ENCODE data around the gene HYAL3.

The HYAL3 gene

DNA sequence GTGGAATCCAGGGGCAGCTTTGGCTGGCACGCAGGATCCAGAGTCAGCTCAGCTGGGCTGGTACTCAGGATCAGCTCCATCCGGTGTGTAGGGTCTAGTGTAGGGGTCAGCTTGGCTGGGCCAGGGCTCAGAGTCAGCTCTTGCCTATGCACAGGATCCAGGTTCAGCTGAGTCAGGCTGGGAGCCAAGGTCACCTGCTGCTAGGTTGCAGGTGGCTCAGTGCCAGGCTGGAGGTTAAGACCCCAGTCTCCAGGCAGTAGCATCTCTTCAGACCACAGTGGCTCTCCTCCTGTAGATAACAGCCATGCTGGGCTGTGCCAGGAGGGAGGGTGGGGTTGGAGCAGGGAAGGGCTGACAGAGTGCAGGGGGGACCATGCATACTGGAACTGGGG lies 1.8 kb downstream of the HYAL3 start:
- WGBS, 2 experiments = 98 to 99% methylated on average over 2 of the region's 2 CpGs
- peaks cover 8% of the 10 kb centered on the region for H3K4me1 ChIP-seq (ENCODE audit: control insufficient read depth, insufficient read depth, low read length)
- H3K27ac ChIP-seq (ENCODE audit: insufficient read depth, low read depth, low read length, poor library complexity, severe bottlenecking) = no peak overlapping the region
- H3K36me3 ChIP-seq (ENCODE audit: control insufficient read depth, insufficient read depth, low read length) = no peaks in the 10 kb centered on the region
- H3K27me3 ChIP-seq (ENCODE audit: control insufficient read depth, insufficient read depth, low read length, poor library complexity, severe bottlenecking) = no peaks in the 10 kb centered on the region
- no peaks in the 10 kb centered on the region for H3K9me3 ChIP-seq (ENCODE audit: control insufficient read depth, low read length)
- no peak overlapping the region for H3K4me3 ChIP-seq (ENCODE audit: insufficient read depth, low read depth, low read length)

- Histone ChIP-seq H3K27ac (ENCODE audit: insufficient read depth, low read depth, low read length, poor library complexity, severe bottlenecking) (no peak overlapping the region), H3K4me1 (ENCODE audit: control insufficient read depth, insufficient read depth, low read length) (peaks cover 8% of the 10 kb centered on the region), H3K9me3 (ENCODE audit: control insufficient read depth, low read length) (no peaks in the 10 kb centered on the region), H3K27me3 (ENCODE audit: control insufficient read depth, insufficient read depth, low read length, poor library complexity, severe bottlenecking) (no peaks in the 10 kb centered on the region), H3K4me3 (ENCODE audit: insufficient read depth, low read depth, low read length) (no peak overlapping the region), H3K36me3 (ENCODE audit: control insufficient read depth, insufficient read depth, low read length) (no peaks in the 10 kb centered on the region)
- 95 to 96% methylated on average over 18 of the region's 18 CpGs for WGBS, 2 experiments
These were observed 2.4 kb downstream of the HYAL3 start for GRCh38 chr3:50296721-50297383.

DNA sequence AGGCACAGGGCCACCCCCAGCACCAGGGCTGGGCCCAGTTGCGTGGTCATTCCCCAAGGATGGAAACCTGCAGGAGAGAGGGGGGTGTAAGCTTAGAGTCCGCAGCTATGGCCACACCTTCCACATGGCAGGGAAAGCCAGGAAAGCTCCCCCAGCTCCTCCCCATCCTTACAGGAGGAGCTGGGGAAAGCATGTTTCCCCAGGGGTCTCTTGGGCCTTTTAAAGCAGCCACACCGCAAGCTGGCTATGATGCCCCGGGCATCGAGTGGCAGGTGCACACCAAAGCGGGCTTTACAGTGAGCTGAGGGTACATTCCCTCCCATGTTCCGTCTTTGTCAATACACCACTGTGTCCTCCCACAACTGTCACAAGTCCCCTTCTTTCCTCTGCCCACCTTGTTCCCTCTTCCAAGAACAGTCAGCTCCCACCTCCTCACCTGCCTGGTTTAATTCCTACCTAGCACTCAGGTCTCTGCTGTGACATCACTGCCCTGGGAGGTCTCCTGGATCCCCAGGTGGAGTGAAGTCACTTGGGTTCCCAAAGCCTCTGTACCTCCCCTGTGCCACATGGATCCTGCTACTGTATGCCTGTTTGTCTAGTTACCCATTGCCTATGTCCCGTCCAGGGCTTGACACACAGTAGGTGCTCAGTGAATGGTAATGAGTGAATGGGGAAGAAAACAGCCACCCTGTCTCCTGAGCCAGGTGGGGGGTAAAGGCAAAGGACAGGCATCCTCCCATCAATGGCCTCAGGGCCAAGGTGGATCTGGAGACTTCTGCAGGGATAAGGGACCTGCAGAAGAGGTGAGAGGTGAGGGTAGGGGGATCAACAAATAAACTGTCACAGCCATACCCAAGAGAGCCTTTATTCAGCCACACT lies 3.4 kb downstream of the HYAL3 start:
- Histone ChIP-seq H3K27ac (ENCODE audit: insufficient read depth, low read depth, low read length, poor library complexity, severe bottlenecking) (no peak overlapping the region), H3K36me3 (ENCODE audit: control insufficient read depth, insufficient read depth, low read length) (no peaks in the 10 kb centered on the region), H3K9me3 (ENCODE audit: control insufficient read depth, low read length) (no peaks in the 10 kb centered on the region), H3K27me3 (ENCODE audit: control insufficient read depth, insufficient read depth, low read length, poor library complexity, severe bottlenecking) (no peaks in the 10 kb centered on the region), H3K4me1 (ENCODE audit: control insufficient read depth, insufficient read depth, low read length) (peaks cover 13% of the 10 kb centered on the region), H3K4me3 (ENCODE audit: insufficient read depth, low read depth, low read length) (no peak overlapping the region)
- WGBS, 2 experiments = 89 to 91% methylated on average over 8 of the region's 8 CpGs

DNA sequence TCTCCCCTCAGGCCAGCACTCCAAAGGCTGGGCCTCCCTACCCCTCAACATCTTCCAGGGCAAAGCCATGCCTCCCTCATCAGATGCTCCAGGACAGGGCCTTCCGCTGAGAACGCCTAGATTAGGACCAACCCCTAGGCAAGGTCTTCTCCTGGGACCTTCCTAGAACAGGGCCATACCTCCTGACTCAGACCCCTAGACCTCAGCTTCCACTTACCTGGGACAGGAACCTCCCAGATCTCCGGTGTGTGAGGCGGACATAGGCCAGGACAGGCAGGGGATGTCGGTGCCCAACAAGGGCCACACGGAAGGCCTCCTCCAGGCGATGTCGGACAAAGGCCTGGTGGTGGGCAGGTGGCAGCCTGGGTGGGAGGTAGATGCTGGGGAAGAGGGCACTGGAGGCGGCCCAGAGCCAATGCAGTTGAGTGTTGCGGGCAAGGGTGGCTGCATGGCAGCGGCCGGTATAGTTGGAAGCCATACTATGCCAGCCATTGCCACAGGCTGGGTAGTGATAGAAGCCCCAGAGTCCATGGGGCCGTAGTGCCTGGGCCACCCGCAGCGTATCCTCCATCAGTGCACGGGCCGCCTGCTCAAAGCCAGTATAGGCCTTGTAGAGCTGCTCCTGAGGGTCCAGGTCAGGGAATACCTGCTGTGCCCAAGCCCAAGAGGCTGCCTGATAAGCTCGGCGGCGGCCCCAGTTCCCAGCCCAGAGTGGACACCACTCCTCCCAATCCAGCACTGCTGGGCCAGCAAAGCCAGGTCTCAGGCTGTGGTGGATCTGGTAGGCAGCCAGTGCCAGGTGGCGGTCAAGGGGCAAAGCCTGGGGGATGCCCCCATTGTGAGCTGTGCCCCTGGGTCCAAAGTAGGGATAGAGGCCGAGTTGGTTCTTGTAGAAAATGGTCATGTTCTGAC lies 4.5 kb downstream of the HYAL3 start:
- H3K9me3 ChIP-seq (ENCODE audit: control insufficient read depth, low read length) = no peaks in the 10 kb centered on the region
- H3K36me3 ChIP-seq (ENCODE audit: control insufficient read depth, insufficient read depth, low read length) = peaks cover 3% of the 10 kb centered on the region
- no peaks in the 10 kb centered on the region for H3K27me3 ChIP-seq (ENCODE audit: control insufficient read depth, insufficient read depth, low read length, poor library complexity, severe bottlenecking)
- 93% methylated on average over 22 of the region's 22 CpGs for WGBS, 2 experiments
- no peak overlapping the region for H3K4me3 ChIP-seq (ENCODE audit: insufficient read depth, low read depth, low read length)
- peaks cover 13% of the 10 kb centered on the region for H3K4me1 ChIP-seq (ENCODE audit: control insufficient read depth, insufficient read depth, low read length)
- no peak overlapping the region for H3K27ac ChIP-seq (ENCODE audit: insufficient read depth, low read depth, low read length, poor library complexity, severe bottlenecking)

DNA sequence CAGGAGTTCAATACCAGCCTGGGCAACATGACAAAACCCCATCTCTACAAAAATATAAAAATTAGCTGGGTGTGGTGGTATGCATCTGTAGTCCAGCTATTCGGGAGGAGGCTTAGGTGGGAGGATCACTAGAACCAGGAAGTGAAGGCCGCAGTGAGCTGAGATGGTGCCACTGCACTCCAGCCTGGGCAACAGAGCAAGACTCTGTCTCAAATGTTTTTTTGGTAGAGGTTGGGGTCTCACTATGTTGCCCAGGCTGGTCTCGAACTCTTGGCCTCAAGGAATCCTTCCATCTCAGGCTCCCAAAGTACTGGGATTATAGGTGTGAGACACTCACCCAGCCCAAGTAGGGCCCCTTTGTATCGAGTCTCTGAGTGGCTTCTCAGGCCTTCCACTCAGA lies 5.1 kb downstream of the HYAL3 start:
- Histone ChIP-seq H3K27ac (ENCODE audit: insufficient read depth, low read depth, low read length, poor library complexity, severe bottlenecking) (no peak overlapping the region), H3K4me3 (ENCODE audit: insufficient read depth, low read depth, low read length) (no peak overlapping the region), H3K27me3 (ENCODE audit: control insufficient read depth, insufficient read depth, low read length, poor library complexity, severe bottlenecking) (no peaks in the 10 kb centered on the region), H3K9me3 (ENCODE audit: control insufficient read depth, low read length) (no peaks in the 10 kb centered on the region), H3K36me3 (ENCODE audit: control insufficient read depth, insufficient read depth, low read length) (peaks cover 8% of the 10 kb centered on the region), H3K4me1 (ENCODE audit: control insufficient read depth, insufficient read depth, low read length) (peaks cover 13% of the 10 kb centered on the region)
- WGBS, 2 experiments = 90 to 91% methylated on average over 4 of the region's 4 CpGs

DNA sequence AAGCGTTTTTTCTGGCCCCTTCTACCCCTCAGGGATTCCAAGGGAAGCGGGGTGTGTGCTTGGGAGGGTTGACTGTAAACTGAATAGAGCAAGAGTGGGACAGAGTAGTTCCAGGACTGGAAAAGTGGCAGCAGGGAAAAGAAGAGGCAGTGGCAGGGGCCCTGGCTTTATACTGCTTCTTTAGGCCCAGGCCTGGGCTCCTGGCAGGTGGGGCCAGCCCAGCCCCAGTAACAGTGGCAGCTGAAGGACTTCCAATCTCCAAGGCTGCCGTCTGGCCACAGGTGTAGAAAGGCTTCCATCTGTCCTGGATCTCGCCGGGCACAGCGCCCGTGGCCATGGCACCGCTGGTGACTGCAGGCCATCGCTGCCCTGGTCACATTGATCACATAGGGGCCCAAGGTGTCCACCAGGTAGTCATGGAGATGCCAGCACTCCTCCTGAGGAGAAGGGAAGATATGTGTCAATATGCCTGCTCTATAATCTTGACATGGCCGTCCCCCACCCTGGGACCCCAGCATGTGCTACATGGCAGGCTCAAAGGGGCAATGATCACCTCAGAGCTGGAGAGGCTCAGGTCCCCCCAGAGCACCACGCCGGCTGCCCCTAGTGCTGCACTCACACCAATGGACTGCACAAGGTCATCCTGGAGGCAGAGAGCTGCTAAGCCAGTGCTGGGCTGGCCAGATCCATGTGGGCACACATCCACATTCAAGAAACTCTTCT lies 6.0 kb downstream of the HYAL3 start:
- Histone ChIP-seq H3K27ac (ENCODE audit: insufficient read depth, low read depth, low read length, poor library complexity, severe bottlenecking) (peak overlapping the region; percentile 39), H3K4me1 (ENCODE audit: control insufficient read depth, insufficient read depth, low read length) (peaks cover 6% of the 10 kb centered on the region), H3K9me3 (ENCODE audit: control insufficient read depth, low read length) (no peaks in the 10 kb centered on the region), H3K36me3 (ENCODE audit: control insufficient read depth, insufficient read depth, low read length) (peaks cover 16% of the 10 kb centered on the region), H3K27me3 (ENCODE audit: control insufficient read depth, insufficient read depth, low read length, poor library complexity, severe bottlenecking) (no peaks in the 10 kb centered on the region), H3K4me3 (ENCODE audit: insufficient read depth, low read depth, low read length) (no peak overlapping the region)
- WGBS, 2 experiments = 89 to 92% methylated on average over 12 of the region's 12 CpGs

DNA sequence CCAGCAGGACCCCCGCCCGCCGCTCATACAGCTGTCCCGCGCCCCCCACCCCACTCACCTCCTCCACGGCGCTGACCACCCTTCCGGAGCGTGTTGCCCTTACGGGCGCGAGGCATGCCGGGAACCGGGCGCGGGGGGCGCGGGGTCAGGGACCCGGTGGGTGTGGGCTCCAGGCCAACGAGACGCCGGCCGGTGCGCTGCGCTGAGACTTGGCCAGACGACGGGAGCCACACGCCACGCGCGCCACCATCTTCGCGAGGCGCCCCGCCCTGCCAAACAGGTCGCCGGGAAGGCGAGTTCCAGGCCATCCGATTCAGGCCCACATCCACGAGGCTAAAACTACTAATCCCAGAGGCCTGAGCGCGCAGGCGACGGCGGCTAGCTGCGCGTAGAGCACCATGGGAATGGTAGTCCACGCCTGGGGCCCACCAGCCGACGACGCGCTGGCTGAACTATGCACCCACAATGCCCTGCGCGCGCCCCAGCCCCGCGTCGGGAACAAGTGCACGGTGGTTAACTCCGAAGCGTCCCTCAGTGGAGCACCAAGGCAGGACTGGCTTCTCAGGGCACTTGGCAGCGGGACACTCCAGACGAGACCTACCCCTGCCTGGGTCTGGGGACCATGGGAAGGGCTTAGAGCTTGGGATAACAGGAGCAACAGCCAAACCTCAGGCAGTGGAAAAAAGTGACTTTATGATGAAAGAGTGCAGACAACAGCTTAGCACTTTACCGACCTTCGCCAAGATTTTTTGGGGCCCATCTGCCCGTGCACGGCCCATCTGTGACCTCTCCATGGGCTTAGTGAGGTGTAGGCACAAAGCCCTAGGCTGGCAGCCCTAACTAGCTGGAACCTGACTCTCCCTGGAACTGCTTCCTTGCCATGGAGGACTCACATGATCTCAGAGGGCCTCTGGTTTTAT lies 6.8 kb downstream of the HYAL3 start, which contains the start of gene IFRD2:
TSS of gene IFRD2 (minus strand) at position 271 of the 920 bp plus-strand sequence. CDS start at position 116, 155 bp downstream.
- H3K36me3 ChIP-seq (ENCODE audit: control insufficient read depth, insufficient read depth, low read length) = peaks cover 21% of the 10 kb centered on the region
- WGBS, 2 experiments = 4 to 5% methylated on average over 67 of the region's 67 CpGs
- H3K9me3 ChIP-seq (ENCODE audit: control insufficient read depth, low read length) = no peaks in the 10 kb centered on the region
- H3K27ac ChIP-seq (ENCODE audit: insufficient read depth, low read depth, low read length, poor library complexity, severe bottlenecking) = peak within 1 kb of the TSS; percentile 39
- H3K27me3 ChIP-seq (ENCODE audit: control insufficient read depth, insufficient read depth, low read length, poor library complexity, severe bottlenecking) = no peaks in the 10 kb centered on the region
- H3K4me3 ChIP-seq (ENCODE audit: insufficient read depth, low read depth, low read length) = peak within 1 kb of the TSS; percentile 94
- peaks cover 4% of the 10 kb centered on the region for H3K4me1 ChIP-seq (ENCODE audit: control insufficient read depth, insufficient read depth, low read length)

- Histone ChIP-seq H3K36me3 (ENCODE audit: control insufficient read depth, insufficient read depth, low read length) (peaks cover 21% of the 10 kb centered on the region), H3K27me3 (ENCODE audit: control insufficient read depth, insufficient read depth, low read length, poor library complexity, severe bottlenecking) (no peaks in the 10 kb centered on the region), H3K27ac (ENCODE audit: insufficient read depth, low read depth, low read length, poor library complexity, severe bottlenecking) (no peak overlapping the region), H3K4me3 (ENCODE audit: insufficient read depth, low read depth, low read length) (no peak overlapping the region), H3K4me1 (ENCODE audit: control insufficient read depth, insufficient read depth, low read length) (peaks cover 4% of the 10 kb centered on the region), H3K9me3 (ENCODE audit: control insufficient read depth, low read length) (no peaks in the 10 kb centered on the region)
- WGBS, 2 experiments = 95 to 96% methylated on average over 16 of the region's 16 CpGs
These were observed 9.0 kb downstream of the HYAL3 start for GRCh38 chr3:50290161-50290641.

DNA sequence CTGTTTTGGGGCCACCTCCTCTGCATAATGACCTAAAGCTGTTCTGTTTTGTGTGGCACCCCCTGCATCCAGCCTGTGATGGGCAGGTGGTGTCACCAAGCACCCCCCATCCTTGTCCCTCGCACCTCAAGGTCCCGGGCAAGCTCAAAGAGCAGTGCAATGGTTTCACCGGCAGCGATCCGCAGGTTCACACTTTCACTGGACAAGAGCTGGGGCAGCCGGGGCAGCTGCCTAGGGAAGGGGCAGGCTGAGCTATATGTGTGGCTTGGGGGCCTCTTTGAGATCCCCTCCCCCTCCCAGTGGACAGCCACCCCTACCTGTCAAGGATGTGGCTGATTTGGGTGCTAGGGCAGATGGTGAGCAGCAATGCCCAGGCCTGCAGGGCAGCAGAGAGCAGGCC lies 10.1 kb downstream of the HYAL3 start:
- Histone ChIP-seq H3K27ac (ENCODE audit: insufficient read depth, low read depth, low read length, poor library complexity, severe bottlenecking) (no peak overlapping the region), H3K4me3 (ENCODE audit: insufficient read depth, low read depth, low read length) (no peak overlapping the region), H3K36me3 (ENCODE audit: control insufficient read depth, insufficient read depth, low read length) (peaks cover 21% of the 10 kb centered on the region), H3K4me1 (ENCODE audit: control insufficient read depth, insufficient read depth, low read length) (peaks cover 4% of the 10 kb centered on the region), H3K27me3 (ENCODE audit: control insufficient read depth, insufficient read depth, low read length, poor library complexity, severe bottlenecking) (no peaks in the 10 kb centered on the region), H3K9me3 (ENCODE audit: control insufficient read depth, low read length) (no peaks in the 10 kb centered on the region)
- WGBS, 2 experiments = 92 to 95% methylated on average over 6 of the region's 6 CpGs

Data from ectodermal cell (in vitro differentiated cells).